Endothelial cell of umbilical vein (primary cell): ENCODE results near the gene HSBP1. TPM values are rescaled to one million over a fixed set of nuclear protein-coding genes. Genes with fewer than 3 reads are reported as not detected.

Experiments used
- BruUV-seq: library from RNA; stranded (reverse); fragments of 400-500 nt; replicated peaks from 2 replicates; lab custom pipeline; 2021; lab: Mats Ljungman, UMichigan
- CTCF ChIA-PET: fragments of 300-600, 350-600 bp; sonication (Branson Sonifier 250); formaldehyde crosslinking; loops from one replicate; lab custom pipeline; 2021; ENCODE audit warnings: antibody characterized with exemption, inconsistent platforms; lab: Charles Lee
- POLR2A ChIA-PET: fragments of 300-600, 350-600 bp; sonication (Branson Sonifier 250); formaldehyde crosslinking; loops from one replicate; lab custom pipeline; 2021; ENCODE audit warnings: antibody characterized with exemption, inconsistent platforms; lab: Charles Lee
- DNase-seq: peaks from one replicate; pipeline ENCODE4 v3.0.0-alpha.2; 2011; ENCODE audit warnings: low read depth, low spot score
- FAIRE-seq: peaks from 2 replicates; lab custom pipeline; 2011; peaks lifted over from hg19 to GRCh38; lab: Jason Lieb, UNC
- H2AFZ ChIP-seq: 2 replicates; pipeline ENCODE4 v1.6.0; 2012; ENCODE audit warnings: low read depth, low read length, control low read depth, inconsistent platforms
- H3K27ac ChIP-seq: 2 replicates; pipeline ENCODE4 v1.5.1; 2011; ENCODE audit warnings: low read depth, mild to moderate bottlenecking, control low read depth, low read length, moderate library complexity; ENCODE audit not compliant: insufficient read depth
- H3K27me3 ChIP-seq, 2 experiments: 2 replicates each; pipeline versions ENCODE4 v1.6.0 to v1.6.1; 2011; ENCODE audit warnings: low read length in 2 of 2, mixed read lengths in 1 of 2; ENCODE audit not compliant: control insufficient read depth in 2 of 2, insufficient read depth in 2 of 2
- H3K36me3 ChIP-seq, 2 experiments: 2 replicates in 1 of 2; 3 replicates in 1 of 2; pipeline ENCODE4 v1.5.1; 2011; ENCODE audit warnings: low read length in 2 of 2, mild to moderate bottlenecking in 1 of 2, moderate library complexity in 1 of 2; ENCODE audit not compliant: control insufficient read depth in 2 of 2, insufficient read depth in 2 of 2; ENCODE audit errors: extremely low read depth in 1 of 2
- H3K4me1 ChIP-seq: 3 replicates; pipeline ENCODE4 v1.5.1; 2011; ENCODE audit warnings: mild to moderate bottlenecking, low read length; ENCODE audit not compliant: control insufficient read depth, insufficient read depth; ENCODE audit errors: extremely low read depth
- H3K4me2 ChIP-seq: 2 replicates; pipeline ENCODE4 v1.6.1; 2011; ENCODE audit warnings: low read length, control low read depth, mixed read lengths; ENCODE audit not compliant: insufficient read depth
- H3K4me3 ChIP-seq, 3 experiments: fragments of 200-600 bp in 1 of 3; sonication (generic), shearing (Covaris generic) in 1 of 3; replicated peaks in 1 of 3; 2 replicates each; pipeline ENCODE4 v1.5.1; 2011 to 2016; ENCODE audit warnings: control low read depth in 3 of 3, low read length in 3 of 3, mild to moderate bottlenecking in 2 of 3, inconsistent platforms in 1 of 3, low read depth in 1 of 3, moderate library complexity in 1 of 3; ENCODE audit not compliant: insufficient read depth in 1 of 3
- H3K79me2 ChIP-seq: 2 replicates; pipeline ENCODE4 v1.6.0; 2012; ENCODE audit warnings: low read length, inconsistent platforms; ENCODE audit not compliant: control insufficient read depth, insufficient read depth
- H3K9ac ChIP-seq: replicated peaks from 2 replicates; pipeline ENCODE3; 2011; ENCODE audit warnings: low read length, control low read depth; ENCODE audit not compliant: insufficient read depth; ENCODE audit errors: extremely low read depth
- H3K9me1 ChIP-seq: replicated peaks from 3 replicates; pipeline ENCODE4 v1.6.0; 2011; ENCODE audit warnings: mild to moderate bottlenecking, low read length; ENCODE audit not compliant: control insufficient read depth, insufficient read depth; ENCODE audit errors: extremely low read depth
- H3K9me3 ChIP-seq: replicated peaks from 2 replicates; pipeline ENCODE4 v1.5.1; 2012; ENCODE audit warnings: low read length, inconsistent platforms; ENCODE audit not compliant: control insufficient read depth, insufficient read depth
- H4K20me1 ChIP-seq: replicated peaks from 2 replicates; pipeline ENCODE3; 2011; ENCODE audit warnings: mild to moderate bottlenecking, low read length; ENCODE audit not compliant: control insufficient read depth, insufficient read depth; ENCODE audit errors: extremely low read depth
- EZH2 ChIP-seq: IDR thresholded peaks from 2 replicates; pipeline ENCODE4 v1.6.1; 2012; ENCODE audit warnings: borderline replicate concordance, low read depth, mild to moderate bottlenecking, moderate library complexity, low read length, inconsistent platforms; ENCODE audit not compliant: severe bottlenecking
- FOS ChIP-seq: IDR thresholded peaks from 2 replicates; pipeline ENCODE4 v1.6.1; 2011; ENCODE audit warnings: mild to moderate bottlenecking, low read length, moderate library complexity, borderline replicate concordance; ENCODE audit not compliant: insufficient read depth
- GATA2 ChIP-seq: IDR thresholded peaks from 2 replicates; pipeline ENCODE4 v1.7.0; 2011; ENCODE audit warnings: low read depth, mild to moderate bottlenecking, moderate library complexity, mixed read lengths, low read length; ENCODE audit not compliant: insufficient read length, insufficient read depth
- JUN ChIP-seq: IDR thresholded peaks from 2 replicates; pipeline ENCODE4 v1.6.1; 2011; ENCODE audit warnings: borderline replicate concordance, low read depth; ENCODE audit not compliant: insufficient read length, insufficient read depth
- MAX ChIP-seq: IDR thresholded peaks from 2 replicates; pipeline ENCODE4 v1.6.1; 2011; ENCODE audit not compliant: insufficient read depth, insufficient read length
- MYC ChIP-seq: IDR thresholded peaks from one replicate; pipeline ENCODE4 v1.6.1; 2011; ENCODE audit warnings: mild to moderate bottlenecking, low read depth, low read length
- POLR2A ChIP-seq: IDR thresholded peaks from 2 replicates; pipeline ENCODE4 v1.6.1; 2012; ENCODE audit warnings: low read depth, mild to moderate bottlenecking, control low read depth, low read length
- POLR2AphosphoS5 ChIP-seq: IDR thresholded peaks from 2 replicates; pipeline ENCODE4 v1.6.1; 2012; ENCODE audit warnings: low read depth, mild to moderate bottlenecking, control low read depth, low read length, moderate library complexity; ENCODE audit not compliant: insufficient read depth
- dilution Hi-C: fragments of 300-500 bp; cut with MboI; formaldehyde crosslinking; loops from one replicate; pipeline ENCODE4 v1.15.0; 2019; ENCODE audit warnings: low sequenced_read_pairs; ENCODE audit not compliant: extremely low pct_ligation_motif_present
- intact Hi-C: fragments of 100-400 bp; cut with micrococcal nuclease; formaldehyde crosslinking; loops from one replicate; pipeline ENCODE4 v1.10.0; 2022
- polyA plus RNA-seq, 4 experiments: library from polyadenylated mRNA; depleted of rRNA in 3 of 4; stranded (reverse) in 3 of 4; unstranded in 1 of 4; fragments of >200 nt; gene quantifications; 2 replicates each; pipeline versions ENCODE4 v1.2.1 to v1.2.3, GENCODE V29; 2011 to 2012; ENCODE audit warnings: missing spikeins in 1 of 4
- total RNA-seq: library from RNA; stranded (reverse); gene quantifications from 2 replicates; pipeline ENCODE4 v1.2.3, GENCODE V29; 2021
- TF ChIP-seq, protein P1 (sequence below), 2 donors: IDR thresholded peaks; 1 replicate in 1 of 2; 2 replicates in 1 of 2; pipeline ENCODE4 v1.5.1; 2011; ENCODE audit warnings: low read length in 2 of 2, mild to moderate bottlenecking in 2 of 2, moderate library complexity in 2 of 2, control low read depth in 1 of 2, inconsistent platforms in 1 of 2, low read depth in 1 of 2; ENCODE audit not compliant: insufficient read depth in 1 of 2; ENCODE audit errors: extremely low read depth in 1 of 2

HSBP1 gene
- total and polyA plus RNA-seq, 2 donors (not counting 3 experiments of a cell fraction or from before 2014, with no cell fraction given): 40.8 to 136 TPM

DNA sequence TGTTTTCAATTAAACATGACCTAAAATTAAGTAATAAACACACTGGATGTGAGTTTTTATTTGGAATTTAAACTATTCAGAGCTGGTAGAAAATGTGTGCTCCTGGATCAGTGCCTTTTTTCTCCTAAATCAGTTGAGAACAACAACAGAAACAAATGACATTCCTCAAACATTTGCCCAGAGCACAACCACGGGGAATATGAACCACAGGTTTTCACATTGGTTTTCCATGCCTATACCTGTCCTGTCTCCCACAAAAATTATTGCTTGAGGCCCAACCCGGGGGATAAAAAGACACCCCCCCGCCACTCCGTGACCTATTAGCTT lies 6.8 kb downstream of the HSBP1 start:
- H3K9me3 ChIP-seq: no peaks in the 10 kb centered on the region
- dilution Hi-C loops (no loop called here), intact Hi-C loops (no loop called here)
- no TSS peak for BruUV-seq
- ChIA-PET POLR2A (no interaction called here), CTCF (interaction anchor here (0.5 to 1.4 kb wide), 3 partner anchors 11 to 657 kb away, joined by 3 read pairs; partner anchors contain the start of gene MLYCD)
- peaks cover 0 to 2% of the 10 kb centered on the region in 2 experiments for H3K27me3 ChIP-seq
- no peak for FAIRE-seq
- H3K9ac ChIP-seq: no peak overlapping the region
- peaks cover 4% of the 10 kb centered on the region for H3K79me2 ChIP-seq
- no peaks in the 10 kb centered on the region for H3K9me1 ChIP-seq
- DNase-seq: no peak
- no peak overlapping the region for H2AFZ ChIP-seq
- no peak overlapping the region for H3K27ac ChIP-seq
- no peaks in the 10 kb centered on the region for H4K20me1 ChIP-seq
- no peak overlapping the region for H3K4me3 ChIP-seq
- TF ChIP-seq EZH2 (no peak), POLR2A (no peak), JUN (no peak), GATA2 (no peak), MAX (no peak), MYC (no peak), POLR2AphosphoS5 (no peak), FOS (no peak)
- TF ChIP-seq, protein P1, sequence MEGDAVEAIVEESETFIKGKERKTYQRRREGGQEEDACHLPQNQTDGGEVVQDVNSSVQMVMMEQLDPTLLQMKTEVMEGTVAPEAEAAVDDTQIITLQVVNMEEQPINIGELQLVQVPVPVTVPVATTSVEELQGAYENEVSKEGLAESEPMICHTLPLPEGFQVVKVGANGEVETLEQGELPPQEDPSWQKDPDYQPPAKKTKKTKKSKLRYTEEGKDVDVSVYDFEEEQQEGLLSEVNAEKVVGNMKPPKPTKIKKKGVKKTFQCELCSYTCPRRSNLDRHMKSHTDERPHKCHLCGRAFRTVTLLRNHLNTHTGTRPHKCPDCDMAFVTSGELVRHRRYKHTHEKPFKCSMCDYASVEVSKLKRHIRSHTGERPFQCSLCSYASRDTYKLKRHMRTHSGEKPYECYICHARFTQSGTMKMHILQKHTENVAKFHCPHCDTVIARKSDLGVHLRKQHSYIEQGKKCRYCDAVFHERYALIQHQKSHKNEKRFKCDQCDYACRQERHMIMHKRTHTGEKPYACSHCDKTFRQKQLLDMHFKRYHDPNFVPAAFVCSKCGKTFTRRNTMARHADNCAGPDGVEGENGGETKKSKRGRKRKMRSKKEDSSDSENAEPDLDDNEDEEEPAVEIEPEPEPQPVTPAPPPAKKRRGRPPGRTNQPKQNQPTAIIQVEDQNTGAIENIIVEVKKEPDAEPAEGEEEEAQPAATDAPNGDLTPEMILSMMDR (IDR thresholded peaks at IDR 0.05; ENCODE audit: extremely low read depth in 1 of 2, insufficient read depth in 1 of 2, low read depth in 1 of 2, low read length in 2 of 2): no peak
- peaks cover 2% of the 10 kb centered on the region for H3K4me1 ChIP-seq
- no peak overlapping the region for H3K4me2 ChIP-seq
- peaks cover 0 to 3% of the 10 kb centered on the region in 2 experiments for H3K36me3 ChIP-seq
